H1 (cell line): ENCODE data around the gene GRSF1. TPM values are rescaled to one million over a fixed set of nuclear protein-coding genes. Genes with fewer than 3 reads are reported as not detected.

Experiments used
- CTCF ChIA-PET: fragments of 300-600 bp; sonication (Branson Sonifier 250); formaldehyde crosslinking; loops from one replicate; lab custom pipeline; 2021; ENCODE audit not compliant: partially characterized antibody; lab: Charles Lee
- POLR2A ChIA-PET: fragments of 300-600 bp; sonication (Branson Sonifier 250); formaldehyde crosslinking; loops from one replicate; lab custom pipeline; 2021; ENCODE audit warnings: inconsistent platforms; ENCODE audit not compliant: partially characterized antibody; lab: Charles Lee
- DNase-seq, 2 experiments: peaks; one replicate each; pipeline versions ENCODE4 v3.0.0 to v3.0.0-alpha.2; 2010 to 2022; ENCODE audit warnings: low spot score in 2 of 2, low read depth in 1 of 2, mixed read lengths in 1 of 2
- FAIRE-seq: peaks from 2 replicates; lab custom pipeline; 2011; peaks lifted over from hg19 to GRCh38; lab: Jason Lieb, UNC
- H2AFZ ChIP-seq: 2 replicates; pipeline ENCODE4 v1.8.1; 2012; ENCODE audit warnings: low read length, inconsistent platforms
- H2AK5ac ChIP-seq: 2 replicates; pipeline ENCODE4 v1.6.1; 2013; ENCODE audit warnings: low read depth, low read length
- H2BK120ac ChIP-seq: replicated peaks from 2 replicates; pipeline ENCODE3; 2013; ENCODE audit warnings: low read depth, low read length, inconsistent platforms
- H2BK12ac ChIP-seq: 2 replicates; pipeline ENCODE4 v1.6.1; 2013; ENCODE audit warnings: low read depth, low read length
- H2BK15ac ChIP-seq: 2 replicates; pipeline ENCODE4 v1.6.1; 2013; ENCODE audit warnings: low read length
- H2BK20ac ChIP-seq: 2 replicates; pipeline ENCODE4 v1.6.1; 2013; ENCODE audit warnings: low read length
- H2BK5ac ChIP-seq: 2 replicates; pipeline ENCODE4 v1.6.1; 2013; ENCODE audit warnings: low read depth, low read length
- H3K14ac ChIP-seq: 2 replicates; pipeline ENCODE4 v1.6.1; 2013; ENCODE audit warnings: inconsistent platforms; ENCODE audit not compliant: insufficient read length
- H3K18ac ChIP-seq: 2 replicates; pipeline ENCODE4 v1.6.1; 2013; ENCODE audit warnings: low read length; ENCODE audit errors: extremely low read depth
- H3K23ac ChIP-seq: 2 replicates; pipeline ENCODE4 v1.6.1; 2013; ENCODE audit warnings: inconsistent platforms; ENCODE audit not compliant: insufficient read length
- H3K23me2 ChIP-seq: 2 replicates; pipeline ENCODE4 v1.6.1; 2013; ENCODE audit warnings: low read depth, low read length
- H3K27ac ChIP-seq: 2 replicates; pipeline ENCODE4 v1.6.1; 2011; ENCODE audit warnings: low read depth, low read length, inconsistent platforms
- H3K27me3 ChIP-seq, 4 experiments: replicated peaks in 1 of 4; 1 replicate in 1 of 4; 2 replicates in 3 of 4; pipeline versions ENCODE4 v1.6.1 to v1.8.1; 2011 to 2013; ENCODE audit warnings: low read length in 3 of 4, mild to moderate bottlenecking in 3 of 4, inconsistent platforms in 2 of 4, mixed read lengths in 2 of 4, moderate library complexity in 1 of 4; ENCODE audit not compliant: control insufficient read depth in 3 of 4, insufficient read depth in 3 of 4; ENCODE audit errors: extremely low read depth in 1 of 4
- H3K36me3 ChIP-seq, 4 experiments: 2 replicates each; pipeline versions ENCODE4 v1.6.1 to v1.8.1; 2011 to 2013; ENCODE audit warnings: mild to moderate bottlenecking in 4 of 4, low read length in 3 of 4, moderate library complexity in 2 of 4, control low read depth in 1 of 4, inconsistent platforms in 1 of 4; ENCODE audit not compliant: insufficient read depth in 4 of 4, control insufficient read depth in 2 of 4
- H3K4ac ChIP-seq: replicated peaks from 2 replicates; pipeline ENCODE3; 2013; ENCODE audit warnings: low read length, low read depth, mixed read lengths, inconsistent platforms; ENCODE audit not compliant: insufficient read length
- H3K4me1 ChIP-seq, 4 experiments: replicated peaks in 1 of 4; 1 replicate in 1 of 4; 2 replicates in 3 of 4; pipeline versions ENCODE4 v1.6.1 to v1.8.1; 2011 to 2013; ENCODE audit warnings: low read length in 3 of 4, inconsistent platforms in 2 of 4, mixed read lengths in 1 of 4; ENCODE audit not compliant: insufficient read depth in 4 of 4, control insufficient read depth in 3 of 4
- H3K4me2 ChIP-seq, 2 experiments: 2 replicates each; pipeline versions ENCODE4 v1.6.1 to v1.8.1; 2011 to 2013; ENCODE audit warnings: low read depth in 2 of 2, low read length in 2 of 2, control low read depth in 1 of 2, inconsistent platforms in 1 of 2, mild to moderate bottlenecking in 1 of 2; ENCODE audit not compliant: insufficient read depth in 1 of 2
- H3K4me3 ChIP-seq, 4 experiments: fragments of 200-600, 300-600 bp in 1 of 4; sonication (generic), shearing (Covaris generic), sonication (Bioruptor Twin) in 1 of 4; 2 replicates each; pipeline versions ENCODE4 v1.5.1 to v1.8.1; 2011 to 2016; ENCODE audit warnings: low read length in 4 of 4, low read depth in 3 of 4, control low read depth in 2 of 4, inconsistent platforms in 2 of 4, mild to moderate bottlenecking in 2 of 4, mixed read lengths in 1 of 4, moderate library complexity in 1 of 4; ENCODE audit not compliant: insufficient read depth in 2 of 4; ENCODE audit errors: extremely low read depth in 1 of 4
- H3K56ac ChIP-seq: replicated peaks from 2 replicates; pipeline ENCODE3; 2013; ENCODE audit warnings: low read depth, mild to moderate bottlenecking, mixed read lengths, low read length, inconsistent platforms; ENCODE audit not compliant: insufficient read length
- H3K79me1 ChIP-seq: 2 replicates; pipeline ENCODE4 v1.6.1; 2013; ENCODE audit warnings: low read depth, low read length, control low read depth
- H3K79me2 ChIP-seq, 2 experiments: 2 replicates each; pipeline versions ENCODE4 v1.6.1 to v1.8.1; 2012 to 2013; ENCODE audit warnings: low read length in 2 of 2, mild to moderate bottlenecking in 2 of 2, inconsistent platforms in 1 of 2; ENCODE audit not compliant: insufficient read depth in 2 of 2, control insufficient read depth in 1 of 2
- H3K9ac ChIP-seq, 4 experiments: replicated peaks in 1 of 4; 1 replicate in 1 of 4; 2 replicates in 3 of 4; pipeline versions ENCODE4 v1.6.1 to v1.8.1; 2011 to 2013; ENCODE audit warnings: low read depth in 3 of 4, low read length in 3 of 4, control low read depth in 2 of 4, mild to moderate bottlenecking in 2 of 4, moderate library complexity in 2 of 4, inconsistent platforms in 1 of 4; ENCODE audit errors: extremely low read depth in 1 of 4
- H3K9me3 ChIP-seq, 2 experiments: 2 replicates each; pipeline versions ENCODE4 v1.6.1 to v1.8.1; 2012 to 2013; ENCODE audit warnings: mild to moderate bottlenecking in 2 of 2, moderate library complexity in 2 of 2, control low read depth in 1 of 2, inconsistent platforms in 1 of 2, low read depth in 1 of 2, low read length in 1 of 2, mixed read lengths in 1 of 2; ENCODE audit not compliant: insufficient read depth in 2 of 2
- H4K20me1 ChIP-seq, 2 experiments: replicated peaks in 1 of 2; 2 replicates each; pipeline versions ENCODE3 to v1.8.1; 2011 to 2013; ENCODE audit warnings: inconsistent platforms in 2 of 2, low read length in 2 of 2, mild to moderate bottlenecking in 1 of 2; ENCODE audit not compliant: insufficient read depth in 2 of 2, control insufficient read depth in 1 of 2
- H4K5ac ChIP-seq: 2 replicates; pipeline ENCODE4 v1.6.1; 2013; ENCODE audit warnings: low read length, low read depth, mixed read lengths, inconsistent platforms; ENCODE audit not compliant: insufficient read length
- H4K8ac ChIP-seq: 2 replicates; pipeline ENCODE4 v1.8.0; 2013; ENCODE audit warnings: mild to moderate bottlenecking, moderate library complexity, low read length, inconsistent platforms; ENCODE audit not compliant: insufficient read depth; ENCODE audit errors: extremely low read depth
- H4K91ac ChIP-seq: replicated peaks from 2 replicates; pipeline ENCODE3; 2013; ENCODE audit warnings: low read length, mixed read lengths, inconsistent platforms; ENCODE audit not compliant: insufficient read length
- HDAC2 ChIP-seq, 2 experiments: fragments of 300-600 bp in 1 of 2; sonication (generic) in 1 of 2; IDR thresholded peaks; 2 replicates each; pipeline ENCODE4 v1.6.1; 2011 to 2012; ENCODE audit warnings: low read depth in 2 of 2, low read length in 2 of 2, mild to moderate bottlenecking in 2 of 2, moderate library complexity in 2 of 2, borderline replicate concordance in 1 of 2, inconsistent platforms in 1 of 2
- WGBS, 2 experiments: shearing (Covaris generic) in 1 of 2; methylation state at CpG; one replicate each; pipeline versions ENCODE4 v1.1.6 to v1.1.7; 2013 to 2015; ENCODE audit warnings: low lambda C conversion rate in 2 of 2, mixed read lengths in 2 of 2, inconsistent platforms in 1 of 2, low coverage in 1 of 2, missing lambda C conversion rate in 1 of 2; ENCODE audit not compliant: insufficient replicate concordance in 2 of 2, insufficient coverage in 1 of 2, insufficient read length in 1 of 2; ENCODE audit errors: extremely low coverage in 1 of 2, missing lambda C conversion rate in 1 of 2; 5-methylcytosine and 5-hydroxymethylcytosine counted together
- polyA plus RNA-seq, 7 experiments: library from polyadenylated mRNA; depleted of rRNA in 3 of 7; stranded (reverse) in 5 of 7; unstranded in 2 of 7; fragments of >200 nt in 5 of 7; fragments of 200-250 nt in 2 of 7; gene quantifications; 1 replicate in 5 of 7; 2 replicates in 1 of 7; 4 replicates in 1 of 7; pipeline versions ENCODE4 v1.2.1 to v1.2.3, GENCODE V29; 2011 to 2013; ENCODE audit warnings: missing spikeins in 2 of 7, mixed read lengths in 2 of 7
- total RNA-seq: library from RNA; stranded (reverse); fragmentation: NEBNext Ultra II Directional; extraction: Animal tissue kit (Norgen Biotek cat#: 25700); gene quantifications from 2 replicates; pipeline ENCODE4 v1.2.1, GENCODE V29; 2021

Gene GRSF1
- total and polyA plus RNA-seq, 2 of the 8 experiments (the other 6 are each of a cell fraction or from before 2014, with no cell fraction given) = 44.3 to 112 TPM

GRCh38 chr4:70855464-70855863 is 15.8 kb upstream of the GRSF1 start:
- FAIRE-seq (no peak), DNase-seq (no peak)
- no peak overlapping the region for H3K4ac ChIP-seq
- H4K5ac ChIP-seq = no peak overlapping the region
- H3K23me2 ChIP-seq = no peaks in the 10 kb centered on the region
- no peak overlapping the region for H3K27ac ChIP-seq
- H2BK5ac ChIP-seq = no peak overlapping the region
- H4K8ac ChIP-seq = no peak overlapping the region
- WGBS, 2 experiments = 97% methylated on average over 2 of the region's 2 CpGs; no CpG with 5 or more reads in 1 of the 2 experiments
- H3K4me1 ChIP-seq = 0 out of 7 replicates have a peak, but pooled peaks cover 0 to 2% (median 0%) of the 10 kb centered on the region in 4 experiments
- H4K20me1 ChIP-seq = no peaks in the 10 kb centered on the region
- H2BK15ac ChIP-seq = no peak overlapping the region
- no peak overlapping the region for H2BK12ac ChIP-seq
- H3K14ac ChIP-seq = no peak overlapping the region
- no peak overlapping the region for H4K91ac ChIP-seq
- no peak overlapping the region for H3K23ac ChIP-seq
- H3K9me3 ChIP-seq = no peaks in the 10 kb centered on the region
- CTCF ChIA-PET = no interaction called here
- H3K4me2 ChIP-seq = no peak overlapping the region
- H2AFZ ChIP-seq = no peak overlapping the region
- no peak overlapping the region for H3K18ac ChIP-seq
- POLR2A ChIA-PET = no interaction called here
- H3K79me1 ChIP-seq = no peaks in the 10 kb centered on the region
- H3K9ac ChIP-seq = no peak overlapping the region
- no peak overlapping the region for H2AK5ac ChIP-seq
- no peaks in the 10 kb centered on the region for H3K36me3 ChIP-seq
- H3K4me3 ChIP-seq = no peak overlapping the region
- H3K79me2 ChIP-seq = no peaks in the 10 kb centered on the region
- no peak overlapping the region for H3K56ac ChIP-seq
- no peaks in the 10 kb centered on the region for H3K27me3 ChIP-seq
- no peak overlapping the region for H2BK20ac ChIP-seq
- no peak overlapping the region for H2BK120ac ChIP-seq
- no peak for TF ChIP-seq HDAC2 (IDR thresholded peaks at IDR 0.05; ENCODE audit: borderline replicate concordance in 1 of 2, low read depth in 2 of 2, low read length in 2 of 2)
